Measurements from ENCODE around the gene ASNSD1. TPM values are rescaled to one million over a fixed set of nuclear protein-coding genes. Genes with fewer than 3 reads are reported as not detected.

ASNSD1 gene
- total and polyA plus RNA-seq, 2 of the 13 experiments (the other 11 are each of a cell fraction or from before 2014, with no cell fraction given) = 35.1 to 96.6 TPM

- TF ChIP-seq ELF1 (CRISPR knock-in tag; IDR thresholded peaks at IDR 0.05) (peak; percentile 69), ATRX (CRISPR knock-in tag; IDR thresholded peaks at IDR 0.05; ENCODE audit: borderline replicate concordance) (no peak), TAF15 (IDR thresholded peaks at IDR 0.05; ENCODE audit: low read depth, low read length, poor library complexity, severe bottlenecking) (peak; percentile 83), CSRNP2 (CRISPR knock-in tag; conservative IDR thresholded peaks at IDR 0.05; ENCODE audit: low read depth) (no peak), ZSCAN30 (CRISPR knock-in tag; IDR thresholded peaks at IDR 0.05) (0 out of 2 replicates have a peak, but pooled peaks have one; percentile 14), DZIP1 (CRISPR knock-in tag; IDR thresholded peaks at IDR 0.05) (peak; percentile 99; the same call in 1 of the 2 replicates), PRPF4 (IDR thresholded peaks at IDR 0.05; ENCODE audit: low read depth, low read length, poor library complexity, severe bottlenecking) (no peak), IKZF5 (CRISPR knock-in tag; IDR thresholded peaks at IDR 0.05) (peak; percentile 97), PRDM10 (CRISPR knock-in tag; IDR thresholded peaks at IDR 0.05; ENCODE audit: low read depth) (peak; percentile 58; the same call in 1 of the 2 replicates), MTA1 (CRISPR knock-in tag; IDR thresholded peaks at IDR 0.05; ENCODE audit: borderline replicate concordance) (peak; percentile 78; the same call in 1 of the 2 replicates), ZNF788 (CRISPR knock-in tag; IDR thresholded peaks at IDR 0.05; ENCODE audit: borderline replicate concordance) (peak; percentile 96), SP1 (IDR thresholded peaks at IDR 0.05) (no peak), SP1 (CRISPR knock-in tag; IDR thresholded peaks at IDR 0.05) (no peak), JUNB (CRISPR knock-in tag; IDR thresholded peaks at IDR 0.05; ENCODE audit: borderline replicate concordance) (no peak; the same call in 1 of the 2 replicates), ETS1 (CRISPR knock-in tag; IDR thresholded peaks at IDR 0.05) (no peak), GPBP1L1 (CRISPR knock-in tag; IDR thresholded peaks at IDR 0.05) (no peak)
These were observed 13.3 kb downstream of the ASNSD1 start, which contains the start of gene ANKAR (continued) for GRCh38 chr2:189674374-189675112.

Measured in HepG2 (cell line).